GM12865 (cell line): ENCODE data around the gene MFSD12.

Experiments
- DNase-seq: peaks from one replicate; pipeline ENCODE4 v3.0.0; 2010; ENCODE audit warnings: low read depth
- H3K4me3 ChIP-seq: 2 replicates; pipeline ENCODE4 v1.5.1; 2011; ENCODE audit warnings: mild to moderate bottlenecking, low read depth, low read length, control low read depth
- TF ChIP-seq, protein P1 (sequence below): IDR thresholded peaks from 2 replicates; pipeline ENCODE4 v1.5.1; 2011; ENCODE audit warnings: low read length, control low read depth, low read depth, inconsistent platforms; ENCODE audit not compliant: insufficient read depth; ENCODE audit errors: missing control alignments

Gene MFSD12

DNA sequence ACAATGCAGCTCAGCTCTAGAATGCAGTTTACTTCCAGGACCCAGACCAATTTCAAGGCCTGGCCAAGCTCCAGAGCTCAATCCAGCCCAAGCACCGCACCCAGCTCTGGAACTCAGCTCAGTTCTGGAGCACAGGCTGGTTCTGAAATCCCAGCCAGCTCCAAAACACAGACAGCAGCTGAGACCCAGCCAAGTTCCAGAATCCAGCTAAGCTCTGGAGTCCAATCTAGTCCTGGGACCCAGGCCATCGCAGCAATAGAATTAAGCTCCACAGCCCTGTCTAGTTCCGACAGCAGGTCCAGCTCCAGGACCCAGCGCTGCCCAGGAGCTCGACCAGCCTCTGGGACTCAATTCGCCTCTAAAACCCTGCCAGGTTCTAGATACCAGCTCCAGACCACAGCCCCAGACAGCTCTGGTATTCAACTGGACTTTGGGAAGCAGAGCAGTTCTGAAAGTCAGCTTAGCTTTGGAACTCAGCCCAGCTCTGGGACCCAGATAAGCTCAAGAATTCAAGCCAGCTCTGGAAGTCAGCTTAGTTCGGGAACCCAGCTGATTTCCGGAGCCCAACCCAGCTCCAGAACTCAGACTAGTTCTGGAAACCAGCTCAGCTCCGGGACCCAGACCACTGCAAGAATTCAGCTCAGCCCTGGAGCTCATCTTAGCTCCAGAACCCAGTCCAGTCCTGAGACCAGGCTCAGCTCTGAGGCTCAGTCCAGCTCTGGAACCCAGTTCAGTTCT, 34.7 kb upstream of the MFSD12 start:
- TF ChIP-seq, protein P1, sequence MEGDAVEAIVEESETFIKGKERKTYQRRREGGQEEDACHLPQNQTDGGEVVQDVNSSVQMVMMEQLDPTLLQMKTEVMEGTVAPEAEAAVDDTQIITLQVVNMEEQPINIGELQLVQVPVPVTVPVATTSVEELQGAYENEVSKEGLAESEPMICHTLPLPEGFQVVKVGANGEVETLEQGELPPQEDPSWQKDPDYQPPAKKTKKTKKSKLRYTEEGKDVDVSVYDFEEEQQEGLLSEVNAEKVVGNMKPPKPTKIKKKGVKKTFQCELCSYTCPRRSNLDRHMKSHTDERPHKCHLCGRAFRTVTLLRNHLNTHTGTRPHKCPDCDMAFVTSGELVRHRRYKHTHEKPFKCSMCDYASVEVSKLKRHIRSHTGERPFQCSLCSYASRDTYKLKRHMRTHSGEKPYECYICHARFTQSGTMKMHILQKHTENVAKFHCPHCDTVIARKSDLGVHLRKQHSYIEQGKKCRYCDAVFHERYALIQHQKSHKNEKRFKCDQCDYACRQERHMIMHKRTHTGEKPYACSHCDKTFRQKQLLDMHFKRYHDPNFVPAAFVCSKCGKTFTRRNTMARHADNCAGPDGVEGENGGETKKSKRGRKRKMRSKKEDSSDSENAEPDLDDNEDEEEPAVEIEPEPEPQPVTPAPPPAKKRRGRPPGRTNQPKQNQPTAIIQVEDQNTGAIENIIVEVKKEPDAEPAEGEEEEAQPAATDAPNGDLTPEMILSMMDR, result no peak
- no peak overlapping the region for H3K4me3 ChIP-seq
- no peak for DNase-seq

DNA sequence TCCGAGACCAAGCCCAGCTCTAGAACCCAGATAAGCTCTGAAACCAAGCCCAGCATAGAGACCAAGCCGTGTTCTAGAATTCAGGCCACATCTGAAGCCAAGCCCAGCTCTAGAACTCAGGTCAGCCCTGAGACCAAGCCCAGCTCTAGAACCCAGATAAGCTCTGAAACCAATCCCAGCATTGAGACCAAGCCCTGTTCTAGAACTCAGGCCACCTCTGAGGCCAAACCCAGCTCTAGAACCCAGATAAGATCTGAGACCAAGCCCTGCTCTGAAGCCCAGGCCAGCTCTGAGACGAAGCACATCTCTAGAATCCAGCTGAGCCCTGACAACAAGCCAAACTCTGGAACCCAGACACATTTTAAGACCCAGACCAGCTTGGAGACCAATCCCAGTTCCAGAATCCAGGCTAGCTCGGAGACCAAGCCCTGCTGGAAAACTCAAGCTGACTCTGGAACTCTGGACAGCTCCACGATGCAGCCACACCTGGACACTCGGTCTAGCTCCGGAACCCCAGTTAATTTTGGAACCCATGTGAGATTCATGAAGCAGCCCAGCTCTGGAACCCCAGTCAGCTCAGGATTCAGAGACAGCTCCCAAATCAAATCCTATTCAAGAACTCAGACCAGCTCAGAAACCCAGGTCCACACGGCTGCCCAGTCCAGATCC, 33.7 kb upstream of the MFSD12 start:
- no peak overlapping the region for H3K4me3 ChIP-seq
- DNase-seq, result no peak
- TF ChIP-seq, protein P1, result no peak

DNA sequence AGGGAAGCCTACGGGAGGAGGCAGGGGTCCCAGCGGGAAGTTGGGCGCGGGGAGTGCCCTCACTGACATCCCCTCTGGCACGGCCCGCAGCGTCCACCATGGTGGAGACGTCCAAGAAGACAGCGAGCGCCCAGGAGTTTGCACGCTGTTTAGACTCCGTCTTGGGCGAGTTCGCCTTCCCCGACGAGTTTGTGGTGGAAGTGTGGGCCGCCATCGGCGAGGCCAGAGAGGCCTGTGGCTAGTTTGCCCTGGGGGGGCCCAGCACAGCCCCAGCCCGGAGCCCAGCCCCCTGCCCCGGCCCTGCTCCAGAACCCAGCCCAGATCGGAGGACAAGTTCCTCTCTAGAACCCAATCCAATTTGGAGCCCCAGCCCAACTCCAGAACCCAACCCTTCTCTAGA, 32.6 kb upstream of the MFSD12 start:
- no peak overlapping the region for H3K4me3 ChIP-seq
- no peak for DNase-seq
- TF ChIP-seq, protein P1, result no peak

- H3K4me3 ChIP-seq, result no peak overlapping the region
- DNase-seq, result no peak
- TF ChIP-seq, protein P1, result no peak
These were observed 32.1 kb upstream of the MFSD12 start for GRCh38 chr19:3589439-3589838.

- DNase-seq, result no peak
- TF ChIP-seq, protein P1, result no peak
- no peak overlapping the region for H3K4me3 ChIP-seq
These were observed 29.4 kb upstream of the MFSD12 start for GRCh38 chr19:3586707-3587346.

DNA sequence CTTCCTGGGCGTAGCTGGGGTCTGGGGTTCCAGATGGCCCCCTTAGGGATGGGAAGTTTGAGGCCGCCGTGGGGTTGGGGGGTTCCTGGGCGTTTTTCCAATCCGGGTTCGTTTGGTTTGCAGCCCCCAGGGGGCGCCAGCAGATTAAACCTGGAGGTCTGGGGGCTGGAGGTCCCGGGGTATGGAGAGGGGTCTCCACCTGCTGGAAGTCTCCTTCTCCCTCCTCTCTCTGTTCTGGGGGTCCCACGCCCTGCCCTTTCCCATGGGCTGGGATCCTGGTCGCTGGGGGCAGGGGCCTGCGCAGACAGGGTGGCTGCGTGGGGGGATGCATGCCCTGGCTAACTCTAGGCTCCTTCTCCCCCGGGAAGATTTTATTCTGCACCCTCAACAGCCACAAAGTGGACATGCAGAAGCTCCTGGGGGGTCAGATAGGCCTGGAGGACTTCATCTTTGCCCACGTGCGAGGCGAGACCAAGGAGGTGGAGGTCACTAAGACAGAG, 28.8 kb upstream of the MFSD12 start:
- DNase-seq, result no peak
- TF ChIP-seq, protein P1, result peak; percentile 49
- H3K4me3 ChIP-seq, result no peak overlapping the region
